Neural cell (in vitro differentiated cells): ENCODE measurements around the gene ADGRA1.

ENCODE experiments used
- CTCF ChIP-seq: fragments of 450-650 bp; IDR thresholded peaks from 2 replicates; pipeline ENCODE4 v1.5.1; 2014; ENCODE audit warnings: antibody characterized with exemption, mild to moderate bottlenecking, moderate library complexity; ENCODE audit not compliant: poor library complexity, severe bottlenecking
- EP300 ChIP-seq: fragments of 450-650 bp; conservative IDR thresholded peaks from 2 replicates; pipeline ENCODE4 v1.6.1; 2014; ENCODE audit warnings: antibody characterized with exemption, mild to moderate bottlenecking, moderate library complexity; ENCODE audit not compliant: poor library complexity, severe bottlenecking
- POLR2AphosphoS5 ChIP-seq: IDR thresholded peaks from 2 replicates; pipeline ENCODE4 v1.6.1; 2012
- REST ChIP-seq: IDR thresholded peaks from 2 replicates; pipeline ENCODE4 v1.6.1; 2012; ENCODE audit warnings: borderline replicate concordance

GRCh38 chr10:133043541-133044225 lies 44.0 kb upstream of the ADGRA1 start:
- no peak for TF ChIP-seq REST
- TF ChIP-seq POLR2AphosphoS5, result no peak
- no peak for TF ChIP-seq CTCF
- TF ChIP-seq EP300, result no peak
